SJSA1 (cell line): Measurements from ENCODE around the gene KDM2A. TPM values are rescaled to one million over a fixed set of nuclear protein-coding genes. Genes with fewer than 3 reads are reported as not detected.

ENCODE experiments used
- DNase-seq, 2 experiments: peaks; one replicate each; pipeline ENCODE4 v3.0.0-alpha.2; 2015 to 2020; ENCODE audit warnings: low spot score in 2 of 2, low read depth in 1 of 2
- H3K27ac ChIP-seq: fragments of 250-450 bp; sonication (Bioruptor Pico); 2 replicates; pipeline ENCODE4 v1.5.1; 2020; ENCODE audit warnings: mild to moderate bottlenecking, moderate library complexity
- H3K27me3 ChIP-seq: fragments of 250-450 bp; sonication (Bioruptor Pico); replicated peaks from 2 replicates; pipeline ENCODE4 v1.5.1; 2020; ENCODE audit warnings: mild to moderate bottlenecking, moderate library complexity
- H3K36me3 ChIP-seq: fragments of 250-450 bp; sonication (Bioruptor Pico); 2 replicates; pipeline ENCODE4 v1.5.1; 2020; ENCODE audit warnings: mild to moderate bottlenecking
- H3K4me1 ChIP-seq: fragments of 250-450 bp; sonication (Bioruptor Pico); replicated peaks from 2 replicates; pipeline ENCODE4 v1.6.1; 2021; ENCODE audit warnings: mild to moderate bottlenecking
- H3K4me3 ChIP-seq: fragments of 250-450 bp; sonication (Bioruptor Pico); 2 replicates; pipeline ENCODE4 v1.5.1; 2020; ENCODE audit warnings: mild to moderate bottlenecking
- H3K9me3 ChIP-seq: fragments of 250-450 bp; sonication (Bioruptor Pico); replicated peaks from 2 replicates; pipeline ENCODE4 v1.5.1; 2020; ENCODE audit warnings: mild to moderate bottlenecking
- total RNA-seq: library from RNA; depleted of rRNA; stranded (reverse); fragments of >200 nt; shearing (Covaris generic); gene quantifications from 2 replicates; pipeline ENCODE4 v1.2.3, GENCODE V29; 2014

KDM2A gene
- total RNA-seq, 1 experiment from 2014 or later: 41.2 TPM

DNA sequence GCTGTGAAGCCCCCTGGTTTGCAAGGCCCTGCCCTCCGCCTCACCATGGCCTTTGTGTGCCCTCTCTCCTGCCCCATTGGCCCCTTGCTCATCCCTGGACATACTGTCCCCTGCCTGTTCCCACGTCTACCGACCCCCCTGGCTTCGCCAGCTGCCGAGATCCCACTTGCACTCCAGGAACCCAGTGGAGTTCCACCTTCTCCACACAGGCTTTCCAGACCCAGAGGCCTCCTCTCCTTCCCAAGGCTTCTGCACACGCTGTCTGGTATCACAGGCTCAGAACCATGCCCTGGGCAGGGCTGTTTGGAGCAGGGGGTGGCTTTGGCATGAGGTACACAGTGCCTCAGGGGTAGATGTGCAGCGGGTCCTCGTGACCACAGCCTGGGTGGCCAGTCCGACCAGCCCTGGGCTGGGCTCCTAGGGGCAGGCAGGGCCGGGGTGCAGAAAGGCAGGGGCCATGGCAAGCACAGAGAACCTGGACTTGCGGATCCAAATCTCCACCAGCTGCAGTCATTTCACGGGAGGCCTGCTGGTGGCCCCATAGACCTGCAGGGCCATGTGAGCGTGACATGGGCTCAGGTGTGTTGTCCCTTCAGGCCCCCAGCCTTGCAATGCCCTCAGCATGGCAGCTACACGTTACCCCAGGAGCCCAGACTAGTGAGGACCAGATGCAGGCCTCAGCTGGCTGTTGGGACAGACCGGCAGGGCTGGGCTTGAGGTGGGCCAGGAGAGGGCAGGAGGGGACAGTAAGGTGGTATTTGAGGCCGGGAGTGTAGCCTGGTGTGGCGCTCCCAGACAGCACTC, 156.7 kb downstream of the KDM2A start:
- H3K27me3 ChIP-seq: no peaks in the 10 kb centered on the region
- no peak for DNase-seq
- H3K27ac ChIP-seq: no peak overlapping the region
- H3K9me3 ChIP-seq: no peaks in the 10 kb centered on the region
- H3K4me3 ChIP-seq: no peak overlapping the region
- H3K36me3 ChIP-seq: peaks cover 92% of the 10 kb centered on the region
- peaks cover 54% of the 10 kb centered on the region for H3K4me1 ChIP-seq

DNA sequence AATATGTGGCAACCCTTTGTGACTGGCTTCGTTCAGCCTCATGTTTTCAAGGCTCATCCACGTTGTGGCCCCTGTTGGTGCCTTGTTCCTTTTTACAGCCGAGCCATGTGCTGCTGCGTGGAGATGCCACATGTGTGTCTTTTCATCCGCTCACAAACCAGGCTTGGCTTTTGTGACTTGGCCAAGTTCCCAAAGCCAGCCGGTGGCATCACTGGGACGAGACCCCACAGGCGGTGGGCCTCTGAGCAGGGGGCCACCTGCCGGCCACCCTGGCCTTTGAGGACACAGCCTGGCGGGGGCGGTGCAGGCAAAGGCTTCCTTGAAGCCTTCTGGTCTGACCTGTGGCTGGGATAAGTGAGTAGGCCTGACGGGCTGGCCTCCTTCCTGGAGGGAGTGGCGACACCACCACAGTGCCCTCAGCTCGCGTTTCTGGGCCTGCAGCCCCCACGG, 157.7 kb downstream of the KDM2A start:
- Histone ChIP-seq H3K27ac (peak overlapping the region; percentile 74), H3K36me3 (peaks cover 92% of the 10 kb centered on the region), H3K4me1 (peaks cover 54% of the 10 kb centered on the region), H3K27me3 (no peaks in the 10 kb centered on the region), H3K9me3 (no peaks in the 10 kb centered on the region), H3K4me3 (peak overlapping the region; percentile 22)
- DNase-seq: peak; percentile 80 to 87

DNA sequence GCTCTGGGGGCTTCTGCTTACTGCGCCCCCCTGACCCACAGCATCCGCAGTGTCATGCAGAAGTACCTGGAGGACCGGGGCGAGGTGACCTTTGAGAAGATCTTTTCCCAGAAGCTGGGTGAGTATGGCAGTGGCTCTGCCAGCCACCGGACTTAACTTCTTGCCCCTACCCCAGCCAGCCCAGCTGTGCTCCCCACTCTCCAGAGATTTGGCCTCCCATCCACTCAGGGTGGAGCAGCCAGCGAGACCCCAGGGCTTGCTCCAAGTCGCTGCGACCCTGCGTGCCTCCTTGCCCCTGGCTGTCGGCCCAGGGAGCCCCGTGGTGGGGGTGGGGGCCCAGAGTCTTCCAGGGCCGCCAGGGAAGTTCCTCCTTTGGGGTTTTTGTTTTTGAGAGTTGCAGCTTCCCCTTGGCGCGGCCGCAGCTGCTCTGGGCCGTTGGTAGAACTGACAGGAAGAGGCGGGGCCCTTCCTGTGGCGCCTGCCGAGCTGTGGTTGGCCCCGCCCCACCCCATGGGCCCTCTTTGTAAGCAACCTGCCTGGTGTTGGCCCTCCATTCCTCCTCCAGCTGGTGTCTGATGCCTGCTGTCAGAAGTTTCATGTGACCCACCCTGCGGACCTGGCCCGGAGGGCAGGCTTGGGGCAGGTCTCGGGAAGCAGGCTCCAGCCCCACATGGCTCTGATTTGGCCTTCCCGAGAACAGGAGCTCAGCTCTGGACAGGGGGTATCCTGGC, 158.3 kb downstream of the KDM2A start:
- H3K9me3 ChIP-seq: no peaks in the 10 kb centered on the region

DNA sequence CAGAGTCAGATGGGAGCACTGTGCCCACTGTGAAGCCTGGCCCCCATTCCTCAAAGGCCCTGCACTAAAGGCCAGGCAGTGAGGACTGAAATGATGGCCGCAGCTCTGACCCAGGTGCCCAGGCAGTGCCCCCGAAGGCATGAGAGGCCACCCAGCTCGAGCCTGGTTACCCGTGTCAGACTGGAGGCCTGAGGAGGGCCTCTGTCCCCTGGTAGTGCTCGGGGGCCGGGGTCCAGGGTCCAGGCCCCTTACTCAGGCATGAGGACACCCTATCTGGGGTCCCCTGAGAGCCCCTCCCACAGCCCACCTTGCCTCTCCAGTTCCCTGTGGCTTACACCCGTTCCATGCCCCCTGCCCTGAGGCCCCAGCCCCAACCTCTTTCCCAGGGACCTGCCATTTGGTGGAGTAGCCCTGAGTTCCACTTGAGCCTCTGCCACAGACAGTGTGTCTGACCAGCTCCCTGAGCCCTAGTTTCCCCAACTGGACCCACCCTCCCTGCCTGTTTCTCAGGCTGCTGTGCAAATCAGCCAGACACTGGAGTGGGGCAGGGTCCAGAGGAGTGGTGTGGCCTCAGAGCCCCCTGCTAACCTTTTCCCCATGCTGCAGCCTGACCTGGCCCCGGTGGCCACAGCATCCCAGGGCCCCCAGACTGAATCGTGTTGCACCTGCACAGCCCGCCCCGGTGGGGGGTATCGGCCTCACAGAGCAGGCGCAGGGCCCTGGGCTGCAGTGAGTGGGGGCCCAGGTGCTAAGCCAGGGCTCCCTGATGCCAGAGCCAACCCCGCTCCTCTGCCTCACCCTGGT, 159.3 kb downstream of the KDM2A start:
- DNase-seq: no peak
- Histone ChIP-seq H3K36me3 (peaks cover 92% of the 10 kb centered on the region), H3K4me3 (no peak overlapping the region), H3K9me3 (no peaks in the 10 kb centered on the region), H3K27me3 (no peaks in the 10 kb centered on the region), H3K4me1 (peaks cover 44% of the 10 kb centered on the region), H3K27ac (peak overlapping the region; percentile 74)

More for the DNA sequence above, 158.3 kb downstream of the KDM2A start:
- Histone ChIP-seq H3K36me3 (peaks cover 92% of the 10 kb centered on the region), H3K27ac (peak overlapping the region; percentile 74), H3K27me3 (no peaks in the 10 kb centered on the region), H3K4me3 (peak overlapping the region; percentile 22), H3K4me1 (peaks cover 53% of the 10 kb centered on the region)
- peak; percentile 93 to 94 for DNase-seq

GRCh38 chr11:67278939-67279588, 160.0 kb downstream of the KDM2A start:
- H3K36me3 ChIP-seq: peaks cover 92% of the 10 kb centered on the region
- no peaks in the 10 kb centered on the region for H3K9me3 ChIP-seq
- DNase-seq: no peak
- no peak overlapping the region for H3K4me3 ChIP-seq
- H3K27ac ChIP-seq: no peak overlapping the region
- peaks cover 36% of the 10 kb centered on the region for H3K4me1 ChIP-seq
- H3K27me3 ChIP-seq: no peaks in the 10 kb centered on the region

GRCh38 chr11:67279589-67280340, 160.7 kb downstream of the KDM2A start:
- H3K4me3 ChIP-seq: no peak overlapping the region
- no peak for DNase-seq
- no peaks in the 10 kb centered on the region for H3K27me3 ChIP-seq
- no peak overlapping the region for H3K27ac ChIP-seq
- peaks cover 95% of the 10 kb centered on the region for H3K36me3 ChIP-seq
- no peaks in the 10 kb centered on the region for H3K9me3 ChIP-seq
- H3K4me1 ChIP-seq: peaks cover 31% of the 10 kb centered on the region

DNA sequence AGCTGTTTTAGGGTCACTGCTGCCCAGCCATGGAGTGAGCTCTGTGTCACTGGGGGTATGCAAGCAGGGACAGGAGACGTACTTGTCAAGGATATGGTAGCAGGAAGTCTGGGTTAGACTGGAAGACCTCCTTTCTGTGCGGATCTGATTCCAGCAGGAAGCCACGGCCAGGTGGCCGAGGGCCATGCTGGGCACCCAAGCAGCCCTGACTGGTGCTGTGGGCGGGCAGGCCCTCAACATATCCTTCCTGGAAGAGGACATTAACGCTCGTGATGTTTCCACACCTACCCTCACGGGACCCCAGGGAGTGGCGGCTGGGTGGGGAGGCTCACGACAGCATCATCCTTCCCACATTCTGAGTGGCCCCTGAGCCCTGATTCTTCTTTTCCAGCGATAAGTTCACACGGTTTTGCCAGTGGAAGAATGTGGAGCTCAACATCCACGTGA, 161.3 kb downstream of the KDM2A start:
- no peak for DNase-seq
- no peak overlapping the region for H3K27ac ChIP-seq
- H3K27me3 ChIP-seq: no peaks in the 10 kb centered on the region
- no peak overlapping the region for H3K4me3 ChIP-seq
- no peaks in the 10 kb centered on the region for H3K9me3 ChIP-seq
- peaks cover 95% of the 10 kb centered on the region for H3K36me3 ChIP-seq
- peaks cover 30% of the 10 kb centered on the region for H3K4me1 ChIP-seq

DNA sequence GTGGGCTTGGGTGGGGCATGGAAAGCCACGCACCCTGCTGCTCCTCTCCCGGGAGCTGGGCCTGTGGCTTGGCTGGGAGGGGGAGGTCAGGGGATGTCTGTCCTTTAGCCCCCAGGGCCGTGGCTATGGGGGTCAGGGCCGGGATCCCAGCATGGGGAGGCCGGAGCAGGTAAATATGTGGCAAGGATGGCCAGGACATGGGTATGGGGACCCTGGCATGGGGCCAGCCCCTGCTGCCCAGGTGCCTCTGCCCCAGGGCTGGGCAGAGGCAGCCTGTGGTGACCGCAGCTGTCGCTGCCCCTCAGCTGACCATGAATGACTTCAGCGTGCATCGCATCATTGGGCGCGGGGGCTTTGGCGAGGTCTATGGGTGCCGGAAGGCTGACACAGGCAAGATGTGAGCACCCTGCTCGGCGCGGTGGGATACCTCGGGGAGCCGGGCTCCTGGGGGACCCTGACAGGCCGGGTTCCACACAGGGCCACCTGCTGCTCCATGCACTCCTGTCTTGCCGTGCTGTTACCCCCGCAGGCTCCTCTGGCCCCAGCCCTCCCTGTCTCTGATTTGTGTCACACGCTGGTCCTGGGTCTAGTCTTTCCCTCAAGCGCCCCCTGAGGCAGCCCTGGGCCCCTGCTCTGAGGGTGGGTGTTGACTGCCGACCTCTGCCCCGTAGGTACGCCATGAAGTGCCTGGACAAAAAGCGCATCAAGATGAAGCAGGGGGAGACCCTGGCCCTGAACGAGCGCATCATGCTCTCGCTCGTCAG, 161.9 kb downstream of the KDM2A start:
- Histone ChIP-seq H3K36me3 (peaks cover 95% of the 10 kb centered on the region), H3K27me3 (no peaks in the 10 kb centered on the region), H3K27ac (no peak overlapping the region), H3K4me1 (peaks cover 24% of the 10 kb centered on the region), H3K9me3 (no peaks in the 10 kb centered on the region), H3K4me3 (no peak overlapping the region)
- DNase-seq: no peak

DNA sequence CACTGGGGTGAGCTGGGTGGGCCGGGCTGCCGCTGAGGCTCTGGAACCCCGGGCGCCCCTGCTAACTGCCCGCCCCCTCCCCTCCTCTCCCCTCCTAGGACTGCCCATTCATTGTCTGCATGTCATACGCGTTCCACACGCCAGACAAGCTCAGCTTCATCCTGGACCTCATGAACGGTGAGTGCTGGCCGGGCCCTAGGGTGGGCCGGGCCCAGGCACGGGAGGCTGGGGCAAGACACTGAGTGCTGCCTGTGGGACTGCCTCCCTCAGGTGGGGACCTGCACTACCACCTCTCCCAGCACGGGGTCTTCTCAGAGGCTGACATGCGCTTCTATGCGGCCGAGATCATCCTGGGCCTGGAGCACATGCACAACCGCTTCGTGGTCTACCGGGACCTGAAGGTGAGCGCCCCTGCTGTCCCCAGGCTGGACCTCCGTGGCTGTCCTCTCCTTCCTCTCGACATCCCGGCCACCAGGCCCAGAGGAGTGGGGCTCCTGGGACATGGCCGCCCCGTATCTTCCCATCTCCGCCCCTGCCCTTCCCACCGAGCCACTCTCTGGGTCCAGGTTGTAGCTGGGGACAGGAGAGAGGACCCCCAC, 162.6 kb downstream of the KDM2A start:
- Histone ChIP-seq H3K27me3 (no peaks in the 10 kb centered on the region), H3K36me3 (peaks cover 98% of the 10 kb centered on the region), H3K27ac (no peak overlapping the region), H3K4me3 (no peak overlapping the region), H3K9me3 (no peaks in the 10 kb centered on the region), H3K4me1 (peaks cover 17% of the 10 kb centered on the region)
- DNase-seq: no peak

- DNase-seq: no peak
- Histone ChIP-seq H3K36me3 (peaks cover 98% of the 10 kb centered on the region), H3K27me3 (no peaks in the 10 kb centered on the region), H3K4me3 (no peak overlapping the region), H3K27ac (no peak overlapping the region), H3K4me1 (peaks cover 14% of the 10 kb centered on the region), H3K9me3 (no peaks in the 10 kb centered on the region)
Measured at GRCh38 chr11:67282155-67282875, 163.3 kb downstream of the KDM2A start.

GRCh38 chr11:67282876-67283371, 163.9 kb downstream of the KDM2A start:
- H3K4me3 ChIP-seq: no peak overlapping the region
- H3K9me3 ChIP-seq: no peaks in the 10 kb centered on the region
- no peak for DNase-seq
- no peak overlapping the region for H3K27ac ChIP-seq
- peaks cover 100% of the 10 kb centered on the region for H3K36me3 ChIP-seq
- H3K27me3 ChIP-seq: no peaks in the 10 kb centered on the region
- H3K4me1 ChIP-seq: peaks cover 14% of the 10 kb centered on the region
